IMR-90 (cell line): ENCODE results near the gene PBLD.

Experiments
- CEBPB ChIP-seq: IDR thresholded peaks from 2 replicates; pipeline ENCODE4 v1.6.1; 2012; ENCODE audit warnings: low read depth, low read length, improper control_type of control experiment
- FOS ChIP-seq: fragments of 150-350 bp; IDR thresholded peaks from 2 replicates; pipeline ENCODE4 v1.6.1; 2016; ENCODE audit warnings: low read depth, low read length
- MAFK ChIP-seq: IDR thresholded peaks from 2 replicates; pipeline ENCODE4 v1.6.1; 2012; ENCODE audit warnings: low read depth, low read length, improper control_type of control experiment
- POLR2A ChIP-seq: IDR thresholded peaks from 2 replicates; pipeline ENCODE4 v1.6.1; 2012; ENCODE audit warnings: mild to moderate bottlenecking, low read depth, low read length
- RAD21 ChIP-seq: IDR thresholded peaks from 2 replicates; pipeline ENCODE4 v1.6.1; 2012; ENCODE audit warnings: low read length, improper control_type of control experiment
- TF ChIP-seq, protein P1 (sequence below): conservative IDR thresholded peaks from 2 replicates; pipeline ENCODE4 v1.5.1; 2012; ENCODE audit warnings: mild to moderate bottlenecking, low read depth, low read length, improper control_type of control experiment

GRCh38 chr10:68367121-68367520 is 34.4 kb upstream of the PBLD start:
- TF ChIP-seq, protein P1, sequence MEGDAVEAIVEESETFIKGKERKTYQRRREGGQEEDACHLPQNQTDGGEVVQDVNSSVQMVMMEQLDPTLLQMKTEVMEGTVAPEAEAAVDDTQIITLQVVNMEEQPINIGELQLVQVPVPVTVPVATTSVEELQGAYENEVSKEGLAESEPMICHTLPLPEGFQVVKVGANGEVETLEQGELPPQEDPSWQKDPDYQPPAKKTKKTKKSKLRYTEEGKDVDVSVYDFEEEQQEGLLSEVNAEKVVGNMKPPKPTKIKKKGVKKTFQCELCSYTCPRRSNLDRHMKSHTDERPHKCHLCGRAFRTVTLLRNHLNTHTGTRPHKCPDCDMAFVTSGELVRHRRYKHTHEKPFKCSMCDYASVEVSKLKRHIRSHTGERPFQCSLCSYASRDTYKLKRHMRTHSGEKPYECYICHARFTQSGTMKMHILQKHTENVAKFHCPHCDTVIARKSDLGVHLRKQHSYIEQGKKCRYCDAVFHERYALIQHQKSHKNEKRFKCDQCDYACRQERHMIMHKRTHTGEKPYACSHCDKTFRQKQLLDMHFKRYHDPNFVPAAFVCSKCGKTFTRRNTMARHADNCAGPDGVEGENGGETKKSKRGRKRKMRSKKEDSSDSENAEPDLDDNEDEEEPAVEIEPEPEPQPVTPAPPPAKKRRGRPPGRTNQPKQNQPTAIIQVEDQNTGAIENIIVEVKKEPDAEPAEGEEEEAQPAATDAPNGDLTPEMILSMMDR, result no peak
- TF ChIP-seq POLR2A (no peak), RAD21 (no peak), FOS (no peak), MAFK (no peak), CEBPB (no peak)
